Activated CD8-positive, alpha-beta T cell treated with anti-CD3 and anti-CD28 coated beads, Interleukin-2, amount 10 ng/mL, durations not matched to agents 7 days and 5 days (primary cell): ENCODE measurements around the gene DHX36. TPM values are rescaled to one million over a fixed set of nuclear protein-coding genes. Genes with fewer than 3 reads are reported as not detected.
A peak's percentile ranks its signal among the peaks of the same experiment; 100 is the strongest.

Experiments used
- ATAC-seq: fragments of 150-1000 bp; cut with Tn5 transposase; one replicate; pipeline ENCODE4 v1.10.0; 2021; ENCODE audit warnings: moderate library complexity
- CTCF ChIA-PET: fragments of 350-600 bp; sonication (Branson Sonifier 250); formaldehyde crosslinking; loops from one replicate; lab custom pipeline; 2021; ENCODE audit warnings: antibody characterized with exemption; lab: Charles Lee
- POLR2A ChIA-PET: fragments of 350-600 bp; sonication (Branson Sonifier 250); formaldehyde crosslinking; loops from one replicate; lab custom pipeline; 2021; ENCODE audit warnings: antibody characterized with exemption; lab: Charles Lee
- DNase-seq: peaks from one replicate; pipeline ENCODE4 v3.0.0-alpha.2; 2020
- H3K27ac Mint-ChIP-seq: one replicate; pipeline ENCODE4 v1.8.0; 2021; ENCODE audit warnings: mild to moderate bottlenecking, mixed read lengths
- H3K27me3 Mint-ChIP-seq: one replicate; pipeline ENCODE4 v1.8.0; 2021; ENCODE audit warnings: low read depth, mixed read lengths
- H3K36me3 Mint-ChIP-seq: one replicate; pipeline ENCODE4 v1.8.0; 2021; ENCODE audit warnings: low read depth, mixed read lengths
- H3K4me1 Mint-ChIP-seq: one replicate; pipeline ENCODE4 v1.8.0; 2021; ENCODE audit warnings: low read depth, mixed read lengths
- H3K4me3 Mint-ChIP-seq: one replicate; pipeline ENCODE4 v1.8.0; 2021; ENCODE audit warnings: mild to moderate bottlenecking, mixed read lengths
- H3K9me3 Mint-ChIP-seq: one replicate; pipeline ENCODE4 v1.8.0; 2022; ENCODE audit warnings: mixed read lengths; ENCODE audit not compliant: insufficient read depth
- total RNA-seq, 2 experiments: library from RNA; stranded (reverse); gene quantifications; one replicate each; pipeline ENCODE4 v1.2.3, GENCODE V29; 2021

Gene DHX36
- 10 to 100 TPM; 66.7 to 67.7 TPM for total RNA-seq

GRCh38 chr3:154323891-154324738 lies at the start of gene DHX36:
DHX36 (minus strand) TSS chr3:154324487; CDS start chr3:154324416, 71 bp downstream.
- DNase-seq: peak; percentile 95
- peaks cover 30% of the 10 kb centered on the region for H3K4me1 Mint-ChIP-seq
- H3K4me3 Mint-ChIP-seq: peak within 1 kb of the TSS; percentile 93
- ChIA-PET CTCF (interaction anchor here (1.3 kb wide), 1 partner anchor 11 kb away, joined by 5 read pairs; no protein-coding TSS in a partner anchor), POLR2A (interaction anchor here (0.6 to 0.9 kb wide), 4 partner anchors 11 to 28 kb away, joined by 3 to 8 read pairs (median 3); no protein-coding TSS in a partner anchor)
- H3K9me3 Mint-ChIP-seq: no peaks in the 10 kb centered on the region
- peaks cover 21% of the 10 kb centered on the region for H3K36me3 Mint-ChIP-seq
- peak; percentile 92 for ATAC-seq
- peaks cover 2% of the 10 kb centered on the region for H3K27me3 Mint-ChIP-seq
- peak within 1 kb of the TSS; percentile 99 for H3K27ac Mint-ChIP-seq

- CTCF ChIA-PET: no interaction called here
- no peak overlapping the region for H3K4me3 Mint-ChIP-seq
- no peak overlapping the region for H3K27ac Mint-ChIP-seq
- H3K4me1 Mint-ChIP-seq: no peaks in the 10 kb centered on the region
- DNase-seq: no peak
- no peak for ATAC-seq
- no peaks in the 10 kb centered on the region for H3K9me3 Mint-ChIP-seq
- POLR2A ChIA-PET: no interaction called here
- no peaks in the 10 kb centered on the region for H3K27me3 Mint-ChIP-seq
- no peaks in the 10 kb centered on the region for H3K36me3 Mint-ChIP-seq
These were observed 42.9 kb upstream of the DHX36 start for GRCh38 chr3:154367221-154367620.

GRCh38 chr3:154364849-154365248 lies 40.6 kb upstream of the DHX36 start:
- Mint-ChIP-seq H3K4me3 (no peak overlapping the region), H3K27ac (no peak overlapping the region), H3K4me1 (no peaks in the 10 kb centered on the region), H3K36me3 (no peaks in the 10 kb centered on the region), H3K9me3 (no peaks in the 10 kb centered on the region), H3K27me3 (no peaks in the 10 kb centered on the region)
- CTCF ChIA-PET: no interaction called here
- ATAC-seq (no peak), DNase-seq (no peak)
- POLR2A ChIA-PET: no interaction called here

- ATAC-seq (no peak), DNase-seq (no peak)
- H3K4me1 Mint-ChIP-seq: no peaks in the 10 kb centered on the region
- ChIA-PET POLR2A (no interaction called here), CTCF (no interaction called here)
- no peak overlapping the region for H3K4me3 Mint-ChIP-seq
- no peaks in the 10 kb centered on the region for H3K27me3 Mint-ChIP-seq
- H3K9me3 Mint-ChIP-seq: no peaks in the 10 kb centered on the region
- H3K27ac Mint-ChIP-seq: no peak overlapping the region
- H3K36me3 Mint-ChIP-seq: no peaks in the 10 kb centered on the region
These were observed 36.8 kb upstream of the DHX36 start for GRCh38 chr3:154361099-154361498.

- Mint-ChIP-seq H3K27ac (no peak overlapping the region), H3K4me3 (no peak overlapping the region), H3K4me1 (no peaks in the 10 kb centered on the region), H3K27me3 (no peaks in the 10 kb centered on the region), H3K36me3 (no peaks in the 10 kb centered on the region), H3K9me3 (no peaks in the 10 kb centered on the region)
- POLR2A ChIA-PET: no interaction called here
- DNase-seq (no peak), ATAC-seq (no peak)
- CTCF ChIA-PET: no interaction called here
These were observed 31.7 kb upstream of the DHX36 start for GRCh38 chr3:154356009-154356408.

GRCh38 chr3:154349223-154349622 lies 24.9 kb upstream of the DHX36 start:
- Mint-ChIP-seq H3K4me1 (no peaks in the 10 kb centered on the region), H3K27me3 (peaks cover 10% of the 10 kb centered on the region), H3K36me3 (no peaks in the 10 kb centered on the region), H3K9me3 (no peaks in the 10 kb centered on the region), H3K27ac (no peak overlapping the region), H3K4me3 (no peak overlapping the region)
- ChIA-PET POLR2A (no interaction called here), CTCF (no interaction called here)
- DNase-seq: no peak
- no peak for ATAC-seq

GRCh38 chr3:154345422-154346122 lies 21.3 kb upstream of the DHX36 start:
- DNase-seq (no peak), ATAC-seq (no peak)
- H3K27ac Mint-ChIP-seq: no peak overlapping the region
- no peaks in the 10 kb centered on the region for H3K9me3 Mint-ChIP-seq
- H3K27me3 Mint-ChIP-seq: peaks cover 10% of the 10 kb centered on the region
- ChIA-PET POLR2A (no interaction called here), CTCF (no interaction called here)
- no peak overlapping the region for H3K4me3 Mint-ChIP-seq
- H3K36me3 Mint-ChIP-seq: no peaks in the 10 kb centered on the region
- H3K4me1 Mint-ChIP-seq: no peaks in the 10 kb centered on the region

GRCh38 chr3:154338570-154338969 lies 14.3 kb upstream of the DHX36 start:
- no peak overlapping the region for H3K4me3 Mint-ChIP-seq
- H3K27me3 Mint-ChIP-seq: peaks cover 3% of the 10 kb centered on the region
- no peak for DNase-seq
- ATAC-seq: no peak
- ChIA-PET CTCF (no interaction called here), POLR2A (no interaction called here)
- H3K27ac Mint-ChIP-seq: no peak overlapping the region
- no peaks in the 10 kb centered on the region for H3K4me1 Mint-ChIP-seq
- H3K9me3 Mint-ChIP-seq: no peaks in the 10 kb centered on the region
- H3K36me3 Mint-ChIP-seq: no peaks in the 10 kb centered on the region

GRCh38 chr3:154338008-154338407 lies 13.7 kb upstream of the DHX36 start:
- ChIA-PET CTCF (no interaction called here), POLR2A (interaction anchor here (1.2 kb wide), 1 partner anchor 13 kb away, joined by 3 read pairs; no protein-coding TSS in a partner anchor)
- no peaks in the 10 kb centered on the region for H3K9me3 Mint-ChIP-seq
- H3K36me3 Mint-ChIP-seq: no peaks in the 10 kb centered on the region
- no peak overlapping the region for H3K4me3 Mint-ChIP-seq
- DNase-seq (no peak), ATAC-seq (no peak)
- no peaks in the 10 kb centered on the region for H3K4me1 Mint-ChIP-seq
- no peak overlapping the region for H3K27ac Mint-ChIP-seq
- H3K27me3 Mint-ChIP-seq: peaks cover 7% of the 10 kb centered on the region

GRCh38 chr3:154334973-154335420 lies 10.7 kb upstream of the DHX36 start:
- no peak overlapping the region for H3K4me3 Mint-ChIP-seq
- ATAC-seq (no peak), DNase-seq (no peak)
- ChIA-PET CTCF (interaction anchor here (1.0 to 1.1 kb wide), 2 partner anchors 10 to 987 kb away, joined by 4 to 5 read pairs; partner anchors contain the start of gene DHX36), POLR2A (no interaction called here)
- no peaks in the 10 kb centered on the region for H3K36me3 Mint-ChIP-seq
- H3K27me3 Mint-ChIP-seq: peaks cover 10% of the 10 kb centered on the region
- H3K9me3 Mint-ChIP-seq: no peaks in the 10 kb centered on the region
- H3K4me1 Mint-ChIP-seq: no peaks in the 10 kb centered on the region
- no peak overlapping the region for H3K27ac Mint-ChIP-seq

GRCh38 chr3:154327871-154328270 lies 3.6 kb upstream of the DHX36 start:
- H3K4me1 Mint-ChIP-seq: peaks cover 14% of the 10 kb centered on the region
- H3K27ac Mint-ChIP-seq: no peak overlapping the region
- H3K36me3 Mint-ChIP-seq: peaks cover 4% of the 10 kb centered on the region
- ATAC-seq: no peak
- no peaks in the 10 kb centered on the region for H3K9me3 Mint-ChIP-seq
- ChIA-PET CTCF (interaction anchor here (0.6 to 1.0 kb wide), 2 partner anchors 75 to 223 kb away, joined by 3 read pairs; no protein-coding TSS in a partner anchor), POLR2A (no interaction called here)
- peaks cover 7% of the 10 kb centered on the region for H3K27me3 Mint-ChIP-seq
- no peak for DNase-seq
- no peak overlapping the region for H3K4me3 Mint-ChIP-seq

- H3K4me1 Mint-ChIP-seq: peaks cover 30% of the 10 kb centered on the region
- ATAC-seq: no peak
- H3K9me3 Mint-ChIP-seq: no peaks in the 10 kb centered on the region
- H3K4me3 Mint-ChIP-seq: peak overlapping the region; percentile 93
- ChIA-PET CTCF (interaction anchor here (1.3 kb wide), 1 partner anchor 11 kb away, joined by 5 read pairs; no protein-coding TSS in a partner anchor), POLR2A (interaction anchor here (0.6 to 0.9 kb wide), 3 partner anchors 11 to 21 kb away, joined by 3 read pairs; no protein-coding TSS in a partner anchor)
- peaks cover 21% of the 10 kb centered on the region for H3K36me3 Mint-ChIP-seq
- H3K27me3 Mint-ChIP-seq: peaks cover 5% of the 10 kb centered on the region
- H3K27ac Mint-ChIP-seq: peak overlapping the region; percentile 99
- no peak for DNase-seq
These were observed 632 bp upstream of the DHX36 start for GRCh38 chr3:154324919-154325318.
